ENCODE results near the gene FNBP1.

GRCh38 chr9:129884220-129885017, 158.6 kb downstream of the FNBP1 start:
- TF ChIP-seq CTCF (IDR thresholded peaks at IDR 0.05; ENCODE audit: low read length) (no peak), EZH2 (optimal IDR thresholded peaks at IDR 0.05; ENCODE audit: low read depth, low read length) (no peak)
